ENCODE data around the gene MTMR12. TPM values are rescaled to one million over a fixed set of nuclear protein-coding genes. Genes with fewer than 3 reads are reported as not detected.

The MTMR12 gene
- total RNA-seq, 1 donor from 2014 or later, result 36.3 TPM

DNA sequence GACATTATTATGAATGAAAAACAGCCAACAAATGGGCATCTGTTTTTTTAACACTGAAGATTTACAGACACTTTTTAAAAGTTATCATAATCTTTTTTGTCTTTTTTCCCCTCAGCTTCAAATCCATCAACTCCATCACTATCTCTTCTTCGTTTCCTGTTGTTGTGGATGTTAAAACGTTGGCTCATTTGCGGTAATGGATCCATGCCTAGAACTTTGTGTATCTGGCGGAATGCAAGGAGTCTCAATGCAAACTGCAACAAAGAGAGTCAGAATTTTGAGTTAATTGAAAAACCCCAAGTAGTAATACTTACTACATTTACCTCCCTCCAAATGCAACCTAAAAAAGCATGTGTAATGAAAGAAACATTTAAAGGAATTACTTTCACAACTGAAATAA lies 42.9 kb upstream of the MTMR12 start:
- POLR2A ChIA-PET, result no interaction called here
- H3K27me3 Mint-ChIP-seq, result no peaks in the 10 kb centered on the region
- H3K9me3 Mint-ChIP-seq, result no peaks in the 10 kb centered on the region
- DNase-seq (no peak), ATAC-seq (ENCODE audit: low read depth) (no peak)
- H3K36me3 Mint-ChIP-seq (ENCODE audit: low read depth), result peaks cover 59% of the 10 kb centered on the region
- CTCF ChIA-PET, result interaction anchor here (0.6 kb wide), 1 partner anchor 915 kb away, joined by 3 read pairs; no protein-coding TSS in a partner anchor
- TF ChIP-seq, protein P1, sequence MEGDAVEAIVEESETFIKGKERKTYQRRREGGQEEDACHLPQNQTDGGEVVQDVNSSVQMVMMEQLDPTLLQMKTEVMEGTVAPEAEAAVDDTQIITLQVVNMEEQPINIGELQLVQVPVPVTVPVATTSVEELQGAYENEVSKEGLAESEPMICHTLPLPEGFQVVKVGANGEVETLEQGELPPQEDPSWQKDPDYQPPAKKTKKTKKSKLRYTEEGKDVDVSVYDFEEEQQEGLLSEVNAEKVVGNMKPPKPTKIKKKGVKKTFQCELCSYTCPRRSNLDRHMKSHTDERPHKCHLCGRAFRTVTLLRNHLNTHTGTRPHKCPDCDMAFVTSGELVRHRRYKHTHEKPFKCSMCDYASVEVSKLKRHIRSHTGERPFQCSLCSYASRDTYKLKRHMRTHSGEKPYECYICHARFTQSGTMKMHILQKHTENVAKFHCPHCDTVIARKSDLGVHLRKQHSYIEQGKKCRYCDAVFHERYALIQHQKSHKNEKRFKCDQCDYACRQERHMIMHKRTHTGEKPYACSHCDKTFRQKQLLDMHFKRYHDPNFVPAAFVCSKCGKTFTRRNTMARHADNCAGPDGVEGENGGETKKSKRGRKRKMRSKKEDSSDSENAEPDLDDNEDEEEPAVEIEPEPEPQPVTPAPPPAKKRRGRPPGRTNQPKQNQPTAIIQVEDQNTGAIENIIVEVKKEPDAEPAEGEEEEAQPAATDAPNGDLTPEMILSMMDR (IDR thresholded peaks at IDR 0.05), result no peak
- no peak overlapping the region for H3K27ac Mint-ChIP-seq
- no peak overlapping the region for H3K4me3 Mint-ChIP-seq
- intact Hi-C loops (cut with micrococcal nuclease), result no loop called here
- H3K4me1 Mint-ChIP-seq, result no peaks in the 10 kb centered on the region

GRCh38 chr5:32353420-32353819 lies 40.7 kb upstream of the MTMR12 start:
- H3K4me3 Mint-ChIP-seq, result no peak overlapping the region
- ATAC-seq (ENCODE audit: low read depth), result no peak
- H3K27me3 Mint-ChIP-seq, result no peaks in the 10 kb centered on the region
- no peaks in the 10 kb centered on the region for H3K4me1 Mint-ChIP-seq
- intact Hi-C loops (cut with micrococcal nuclease), result no loop called here
- ChIA-PET POLR2A (no interaction called here), CTCF (no interaction called here)
- no peak for DNase-seq
- peaks cover 40% of the 10 kb centered on the region for H3K36me3 Mint-ChIP-seq (ENCODE audit: low read depth)
- H3K27ac Mint-ChIP-seq, result no peak overlapping the region
- TF ChIP-seq, protein P1 (IDR thresholded peaks at IDR 0.05), result no peak
- peaks cover 3% of the 10 kb centered on the region for H3K9me3 Mint-ChIP-seq

GRCh38 chr5:32352685-32353084 lies 39.9 kb upstream of the MTMR12 start:
- intact Hi-C loops (cut with micrococcal nuclease), result no loop called here
- ChIA-PET POLR2A (no interaction called here), CTCF (no interaction called here)
- Mint-ChIP-seq H3K36me3 (ENCODE audit: low read depth) (peaks cover 38% of the 10 kb centered on the region), H3K9me3 (peaks cover 7% of the 10 kb centered on the region), H3K27ac (no peak overlapping the region), H3K4me3 (no peak overlapping the region), H3K27me3 (no peaks in the 10 kb centered on the region), H3K4me1 (no peaks in the 10 kb centered on the region)
- ATAC-seq (ENCODE audit: low read depth), result no peak
- TF ChIP-seq, protein P1 (IDR thresholded peaks at IDR 0.05), result no peak
- no peak for DNase-seq

DNA sequence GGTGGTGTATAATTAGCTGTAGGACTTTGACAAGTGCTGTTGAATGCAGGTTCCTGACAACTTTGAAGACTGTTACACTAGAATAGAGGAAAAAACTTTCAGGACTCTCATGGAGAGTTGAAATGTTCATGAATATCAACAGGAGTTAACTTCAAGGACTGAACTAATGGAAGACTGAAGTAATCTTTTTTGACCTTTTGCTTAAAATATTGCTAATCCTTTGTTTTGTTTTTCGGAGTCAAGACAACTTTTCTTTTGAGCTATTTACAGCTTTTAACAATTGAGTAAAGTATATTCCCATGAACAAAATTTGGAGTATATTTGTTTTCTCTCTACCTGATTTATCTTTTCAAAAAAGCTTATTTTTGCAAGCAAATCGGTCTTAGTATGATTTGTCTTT lies 34.1 kb upstream of the MTMR12 start:
- ATAC-seq (ENCODE audit: low read depth), result no peak
- intact Hi-C loops (cut with micrococcal nuclease), result no loop called here
- Mint-ChIP-seq H3K4me3 (no peak overlapping the region), H3K27ac (no peak overlapping the region), H3K27me3 (no peaks in the 10 kb centered on the region), H3K36me3 (ENCODE audit: low read depth) (peaks cover 2% of the 10 kb centered on the region), H3K4me1 (no peaks in the 10 kb centered on the region), H3K9me3 (peaks cover 13% of the 10 kb centered on the region)
- CTCF ChIA-PET, result no interaction called here
- POLR2A ChIA-PET, result no interaction called here
- DNase-seq, result no peak
- TF ChIP-seq, protein P1 (IDR thresholded peaks at IDR 0.05), result no peak

DNA sequence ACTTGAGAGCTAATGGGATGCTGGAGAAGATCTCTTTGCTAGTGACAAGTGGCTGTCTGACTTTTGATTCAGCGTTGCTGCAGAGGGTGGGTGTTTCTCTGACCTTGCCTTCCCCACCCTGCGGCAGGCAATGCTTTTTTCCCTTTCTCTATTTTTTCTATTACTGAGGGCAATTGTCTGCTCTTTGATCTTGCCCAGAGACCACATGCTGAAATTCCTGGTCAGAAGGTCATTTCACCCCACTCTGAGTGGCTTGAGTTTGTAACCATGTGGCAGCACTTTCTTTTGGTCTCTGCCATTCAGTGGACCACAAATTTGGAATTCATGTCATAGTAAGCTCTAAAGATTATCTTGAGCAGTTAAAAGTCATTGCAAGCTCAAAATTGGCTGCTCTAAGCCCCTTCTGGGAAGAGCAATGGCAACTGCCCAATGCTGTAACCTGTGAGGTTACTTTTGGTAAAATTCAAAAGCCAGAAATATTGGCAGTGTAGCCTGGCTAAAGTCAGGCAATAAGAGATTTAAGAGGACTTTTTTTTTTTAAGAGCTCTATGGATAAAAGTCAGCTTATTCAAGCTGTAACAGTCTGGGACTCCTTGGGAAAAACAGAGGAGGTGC lies 30.4 kb upstream of the MTMR12 start:
- intact Hi-C loops (cut with micrococcal nuclease), result no loop called here
- no peak overlapping the region for H3K27ac Mint-ChIP-seq
- peaks cover 2% of the 10 kb centered on the region for H3K36me3 Mint-ChIP-seq (ENCODE audit: low read depth)
- no peaks in the 10 kb centered on the region for H3K27me3 Mint-ChIP-seq
- H3K9me3 Mint-ChIP-seq, result peaks cover 19% of the 10 kb centered on the region
- no peak for DNase-seq
- H3K4me3 Mint-ChIP-seq, result no peak overlapping the region
- ChIA-PET CTCF (no interaction called here), POLR2A (no interaction called here)
- TF ChIP-seq, protein P1 (IDR thresholded peaks at IDR 0.05), result no peak
- H3K4me1 Mint-ChIP-seq, result no peaks in the 10 kb centered on the region
- ATAC-seq (ENCODE audit: low read depth), result no peak

Data from activated B cell treated with CpG ODN at 0.5 μM for 24 hours (primary cell).